HepG2 (cell line): ENCODE data around the gene STK40.

ENCODE experiments used
- DBP ChIP-seq: sonication (generic); formaldehyde crosslinking; IDR thresholded peaks from 2 replicates; pipeline ENCODE4 v1.4.0; 2020; ENCODE audit warnings: missing genetic modification reagents; ENCODE audit errors: not compliant biosample characterization
- MYC ChIP-seq: sonication (generic); formaldehyde crosslinking; IDR thresholded peaks from 2 replicates; pipeline ENCODE4 v1.9.0; 2021; ENCODE audit warnings: missing genetic modification reagents, borderline replicate concordance
- TCF7L2 ChIP-seq: IDR thresholded peaks from 2 replicates; pipeline ENCODE4 v1.6.1; 2011; ENCODE audit warnings: mild to moderate bottlenecking, low read depth, low read length, moderate library complexity

GRCh38 chr1:36386265-36387140 is 779 bp upstream of the STK40 start:
- TF ChIP-seq TCF7L2 (no peak), DBP (CRISPR knock-in tag) (no peak), MYC (CRISPR knock-in tag) (peak; percentile 69; the same call in 1 of the 2 replicates)
